OCI-LY7 (cell line): ENCODE results near the gene ATG16L2. TPM values are rescaled to one million over a fixed set of nuclear protein-coding genes. Genes with fewer than 3 reads are reported as not detected.

Experiments
- BruUV-seq: library from RNA; stranded (reverse); fragments of 400-500 nt; replicated peaks from 2 replicates; lab custom pipeline; 2021; lab: Mats Ljungman, UMichigan
- CTCF ChIA-PET: fragments of 300-600 bp; sonication (Branson Sonifier 250); formaldehyde crosslinking; loops from one replicate; lab custom pipeline; 2022; ENCODE audit warnings: antibody characterized with exemption; ENCODE audit not compliant: unreplicated experiment; lab: Charles Lee
- POLR2A ChIA-PET: fragments of 300-600 bp; sonication (Branson Sonifier 250); formaldehyde crosslinking; loops from one replicate; lab custom pipeline; 2022; ENCODE audit warnings: antibody characterized with exemption; lab: Charles Lee
- DNase-seq: peaks from one replicate; pipeline ENCODE4 v3.0.0-alpha.2; 2015; ENCODE audit warnings: low spot score
- H2AFZ ChIP-seq: fragments of 200-600 bp; sonication (generic), shearing (Covaris generic); 2 replicates; pipeline ENCODE4 v1.6.1; 2014; ENCODE audit warnings: mild to moderate bottlenecking, antibody characterized with exemption, low read length, moderate library complexity
- H3K27ac ChIP-seq: fragments of 200-600 bp; sonication (generic); 2 replicates; pipeline ENCODE4 v1.5.1; 2014; ENCODE audit warnings: mixed run types, low read depth, mild to moderate bottlenecking, moderate library complexity, low read length, inconsistent platforms; ENCODE audit not compliant: poor library complexity, severe bottlenecking
- H3K36me3 ChIP-seq: fragments of 200-600 bp; sonication (generic); 2 replicates; pipeline ENCODE4 v1.6.1; 2014; ENCODE audit warnings: mild to moderate bottlenecking, antibody characterized with exemption, low read length, moderate library complexity, mixed read lengths; ENCODE audit not compliant: insufficient read depth
- H3K4me1 ChIP-seq: fragments of 200-600 bp; sonication (generic); 2 replicates; pipeline ENCODE4 v1.5.1; 2014; ENCODE audit warnings: mild to moderate bottlenecking, low read length; ENCODE audit not compliant: insufficient read depth, poor library complexity, severe bottlenecking
- H3K4me2 ChIP-seq: fragments of 200-600 bp; sonication (generic); 2 replicates; pipeline ENCODE4 v1.6.1; 2014; ENCODE audit warnings: mild to moderate bottlenecking, low read length
- H3K4me3 ChIP-seq: fragments of 200-600 bp; sonication (generic); 2 replicates; pipeline ENCODE4 v1.5.1; 2014; ENCODE audit warnings: mild to moderate bottlenecking, low read depth, low read length; ENCODE audit not compliant: poor library complexity, severe bottlenecking
- H3K79me2 ChIP-seq: fragments of 200-600 bp; sonication (generic); 2 replicates; pipeline ENCODE4 v1.6.1; 2016; ENCODE audit warnings: low read depth, mild to moderate bottlenecking, low read length, moderate library complexity, mixed read lengths; ENCODE audit not compliant: insufficient read depth
- H3K9me2 ChIP-seq: fragments of 200-600 bp; sonication (generic); 2 replicates; pipeline ENCODE4 v1.6.1; 2016; ENCODE audit warnings: mild to moderate bottlenecking, low read length, mixed read lengths; ENCODE audit not compliant: insufficient read depth
- H3K9me3 ChIP-seq: fragments of 200-600 bp; sonication (generic); 2 replicates; pipeline ENCODE4 v1.6.1; 2014; ENCODE audit warnings: mild to moderate bottlenecking, mixed run types, low read length, mixed read lengths
- H4K20me1 ChIP-seq: fragments of 200-600 bp; sonication (generic); 2 replicates; pipeline ENCODE4 v1.6.1; 2014; ENCODE audit warnings: mild to moderate bottlenecking, antibody characterized with exemption, low read length, moderate library complexity, mixed read lengths; ENCODE audit not compliant: insufficient read depth
- CTCF ChIP-seq: fragments of 200-600 bp; sonication (generic); conservative IDR thresholded peaks from 2 replicates; pipeline ENCODE4 v1.5.1; 2014; ENCODE audit warnings: mild to moderate bottlenecking, antibody characterized with exemption, low read length, moderate library complexity, mixed read lengths
- EZH2phosphoT487 ChIP-seq: fragments of 200-600 bp; sonication (generic); IDR thresholded peaks from 2 replicates; pipeline ENCODE4 v1.6.1; 2018; ENCODE audit warnings: low read depth, borderline replicate concordance, mild to moderate bottlenecking, mixed run types, antibody characterized with exemption, low read length, moderate library complexity, mixed read lengths
- intact Hi-C: fragments of 100-400 bp; cut with micrococcal nuclease; formaldehyde crosslinking; loops from one replicate; pipeline ENCODE4 v1.10.0; 2022; ENCODE audit not compliant: unreplicated experiment
- total RNA-seq, 2 experiments: library from RNA; depleted of rRNA in 1 of 2; stranded (reverse); fragments of >200 nt in 1 of 2; shearing (Covaris generic) in 1 of 2; gene quantifications; 2 replicates each; pipeline ENCODE4 v1.2.3, GENCODE V29; 2014 to 2022

ATG16L2 gene
- total RNA-seq, 2 experiments from 2014 or later: 103 to 108 TPM

- BruUV-seq: no TSS peak
- ChIA-PET POLR2A (interaction anchor here (1.0 kb wide), 1 partner anchor 12 kb away, joined by 3 read pairs; no protein-coding TSS in a partner anchor), CTCF (no interaction called here)
- Histone ChIP-seq H3K36me3 (peaks cover 91% of the 10 kb centered on the region), H4K20me1 (no peaks in the 10 kb centered on the region), H3K9me2 (no peaks in the 10 kb centered on the region), H3K4me1 (no peaks in the 10 kb centered on the region), H3K79me2 (peaks cover 13% of the 10 kb centered on the region; the same call in 1 of the 2 replicates), H3K9me3 (no peaks in the 10 kb centered on the region), H2AFZ (no peak overlapping the region), H3K4me3 (no peak overlapping the region), H3K27ac (no peak overlapping the region), H3K4me2 (no peak overlapping the region)
- intact Hi-C loops: no loop called here
- no peak for DNase-seq
- TF ChIP-seq EZH2phosphoT487: no peak
These were observed 44.9 kb downstream of the ATG16L2 start for GRCh38 chr11:72859126-72859525.

GRCh38 chr11:72860010-72860409, 45.8 kb downstream of the ATG16L2 start:
- BruUV-seq: no TSS peak

GRCh38 chr11:72860592-72860991, 46.4 kb downstream of the ATG16L2 start:
- no peak overlapping the region for H3K4me2 ChIP-seq
- ChIA-PET CTCF (no interaction called here), POLR2A (interaction anchor here (0.7 kb wide), 1 partner anchor 291 kb away, joined by 3 read pairs; no protein-coding TSS in a partner anchor)
- no peak for TF ChIP-seq CTCF
- no peak for TF ChIP-seq EZH2phosphoT487
- H3K79me2 ChIP-seq: peaks cover 13% of the 10 kb centered on the region; the same call in 1 of the 2 replicates
- no peaks in the 10 kb centered on the region for H3K4me1 ChIP-seq
- peaks cover 95% of the 10 kb centered on the region for H3K36me3 ChIP-seq
- no peak overlapping the region for H3K4me3 ChIP-seq
- no peaks in the 10 kb centered on the region for H3K9me2 ChIP-seq
- no peak overlapping the region for H3K27ac ChIP-seq
- no peaks in the 10 kb centered on the region for H3K9me3 ChIP-seq
- no peak for DNase-seq
- H4K20me1 ChIP-seq: no peaks in the 10 kb centered on the region
- BruUV-seq: no TSS peak
- intact Hi-C loops: no loop called here
- H2AFZ ChIP-seq: no peak overlapping the region

More at GRCh38 chr11:72860010-72860409, 45.8 kb downstream of the ATG16L2 start:
- TF ChIP-seq CTCF (no peak), EZH2phosphoT487 (no peak)
- peaks cover 13% of the 10 kb centered on the region; the same call in 1 of the 2 replicates for H3K79me2 ChIP-seq
- DNase-seq: no peak
- ChIA-PET CTCF (no interaction called here), POLR2A (interaction anchor here (0.7 kb wide), 1 partner anchor 291 kb away, joined by 3 read pairs; no protein-coding TSS in a partner anchor)
- H3K27ac ChIP-seq: no peak overlapping the region
- intact Hi-C loops: no loop called here
- H3K4me3 ChIP-seq: no peak overlapping the region
- no peaks in the 10 kb centered on the region for H4K20me1 ChIP-seq
- H2AFZ ChIP-seq: no peak overlapping the region
- no peaks in the 10 kb centered on the region for H3K9me2 ChIP-seq
- no peaks in the 10 kb centered on the region for H3K4me1 ChIP-seq
- H3K4me2 ChIP-seq: no peak overlapping the region
- no peaks in the 10 kb centered on the region for H3K9me3 ChIP-seq
- peaks cover 94% of the 10 kb centered on the region for H3K36me3 ChIP-seq
